ENCODE data around the gene MRPL40.
"Not testable (repeated sequence)": the region's sequence is repeated elsewhere in the genome, so short reads cannot be mapped to it uniquely, and the experiment has no call there.

MRPL40 gene

GRCh38 chr22:19438298-19438697, 6.0 kb downstream of the MRPL40 start:
- no peak overlapping the region for H3K4me3 ChIP-seq (ENCODE audit: low read depth, low read length)
- no peak for DNase-seq (ENCODE audit: low read depth)
- TF ChIP-seq MAX (IDR thresholded peaks at IDR 0.05; ENCODE audit: low read depth, low read length), result no peak
- TF ChIP-seq MYC (IDR thresholded peaks at IDR 0.05; ENCODE audit: low read depth, low read length), result no peak
- no peak for TF ChIP-seq POLR2A (IDR thresholded peaks at IDR 0.05; ENCODE audit: extremely low read depth, insufficient read length)
- TF ChIP-seq CTCF (IDR thresholded peaks at IDR 0.05; ENCODE audit: low read depth, low read length), result no peak

GRCh38 chr22:19440411-19441195, 8.3 kb downstream of the MRPL40 start:
- no peak for DNase-seq (ENCODE audit: low read depth)
- no peak overlapping the region for H3K4me3 ChIP-seq (ENCODE audit: low read depth, low read length)
- no peak for TF ChIP-seq CTCF (IDR thresholded peaks at IDR 0.05; ENCODE audit: low read depth, low read length)
- no peak for TF ChIP-seq MAX (IDR thresholded peaks at IDR 0.05; ENCODE audit: low read depth, low read length)
- no peak for TF ChIP-seq POLR2A (IDR thresholded peaks at IDR 0.05; ENCODE audit: extremely low read depth, insufficient read length)
- TF ChIP-seq MYC (IDR thresholded peaks at IDR 0.05; ENCODE audit: low read depth, low read length), result no peak

GRCh38 chr22:19442166-19442565, 9.8 kb downstream of the MRPL40 start:
- no peak for DNase-seq (ENCODE audit: low read depth)
- TF ChIP-seq CTCF (IDR thresholded peaks at IDR 0.05; ENCODE audit: low read depth, low read length) (no peak), MAX (IDR thresholded peaks at IDR 0.05; ENCODE audit: low read depth, low read length) (no peak), MYC (IDR thresholded peaks at IDR 0.05; ENCODE audit: low read depth, low read length) (no peak), POLR2A (IDR thresholded peaks at IDR 0.05; ENCODE audit: extremely low read depth, insufficient read length) (no peak)
- H3K4me3 ChIP-seq (ENCODE audit: low read depth, low read length), result no peak overlapping the region

GRCh38 chr22:19443544-19444211, 11.3 kb downstream of the MRPL40 start:
- no peak overlapping the region for H3K4me3 ChIP-seq (ENCODE audit: low read depth, low read length)
- no peak for DNase-seq (ENCODE audit: low read depth)
- TF ChIP-seq CTCF (IDR thresholded peaks at IDR 0.05; ENCODE audit: low read depth, low read length) (no peak), MYC (IDR thresholded peaks at IDR 0.05; ENCODE audit: low read depth, low read length) (no peak), MAX (IDR thresholded peaks at IDR 0.05; ENCODE audit: low read depth, low read length) (no peak), POLR2A (IDR thresholded peaks at IDR 0.05; ENCODE audit: extremely low read depth, insufficient read length) (no peak)

- not testable (repeated sequence) for H3K4me3 ChIP-seq (ENCODE audit: low read depth, low read length); DNase-seq (ENCODE audit: low read depth)
These were observed 13.1 kb downstream of the MRPL40 start for GRCh38 chr22:19445279-19445982.
